Muscle of leg (tissue), 11 donors: ENCODE measurements around the gene NOXO1. TPM values are rescaled to one million over a fixed set of nuclear protein-coding genes. Genes with fewer than 3 reads are reported as not detected.
A peak's percentile ranks its signal among the peaks of the same experiment; 100 is the strongest.

Experiments
- DNase-seq: peaks from one replicate; pipeline ENCODE4 v3.0.0; 2013
- H3K27ac ChIP-seq: one replicate; pipeline ENCODE4 v1.5.1; 2013; ENCODE audit warnings: mild to moderate bottlenecking, low read length, control low read depth
- H3K27me3 ChIP-seq: one replicate; pipeline ENCODE4 v1.6.1; 2013; ENCODE audit warnings: low read length; ENCODE audit not compliant: control insufficient read depth, insufficient read depth
- H3K36me3 ChIP-seq: one replicate; pipeline ENCODE4 v1.6.1; 2013; ENCODE audit warnings: low read length; ENCODE audit not compliant: control insufficient read depth, insufficient read depth
- H3K4me1 ChIP-seq: one replicate; pipeline ENCODE4 v1.6.1; 2013; ENCODE audit warnings: low read length; ENCODE audit not compliant: control insufficient read depth, insufficient read depth
- H3K4me3 ChIP-seq: one replicate; pipeline ENCODE4 v1.5.1; 2013; ENCODE audit warnings: low read length, control low read depth
- H3K9me3 ChIP-seq: replicated peaks from 2 replicates; pipeline ENCODE4 v1.6.1; 2013; ENCODE audit warnings: low read depth, low read length; ENCODE audit not compliant: control insufficient read depth
- WGBS: methylation state at CpG from one replicate; pipeline ENCODE4 v1.1.5; 2013; ENCODE audit warnings: missing lambda C conversion rate; ENCODE audit not compliant: insufficient coverage; 5-methylcytosine and 5-hydroxymethylcytosine counted together
- polyA plus RNA-seq, 8 donors: library from polyadenylated mRNA; unstranded; fragments of 120-200 nt; gene quantifications; one replicate each; pipeline versions ENCODE4 v1.2.1 to v1.2.3, GENCODE V29; 2013; ENCODE audit warnings: inconsistent platforms in 1 of 8, low replicate concordance in 1 of 8; ENCODE audit not compliant: insufficient read length in 8 of 8, insufficient read depth in 1 of 8
- total RNA-seq: library from RNA; stranded (reverse); fragments of 120-200 nt; gene quantifications from one replicate; pipeline ENCODE4 v1.2.4, GENCODE V29; 2013

Gene NOXO1
- total and polyA plus RNA-seq, 9 donors: 0.29 to 1.7 (median 0.89) TPM

DNA sequence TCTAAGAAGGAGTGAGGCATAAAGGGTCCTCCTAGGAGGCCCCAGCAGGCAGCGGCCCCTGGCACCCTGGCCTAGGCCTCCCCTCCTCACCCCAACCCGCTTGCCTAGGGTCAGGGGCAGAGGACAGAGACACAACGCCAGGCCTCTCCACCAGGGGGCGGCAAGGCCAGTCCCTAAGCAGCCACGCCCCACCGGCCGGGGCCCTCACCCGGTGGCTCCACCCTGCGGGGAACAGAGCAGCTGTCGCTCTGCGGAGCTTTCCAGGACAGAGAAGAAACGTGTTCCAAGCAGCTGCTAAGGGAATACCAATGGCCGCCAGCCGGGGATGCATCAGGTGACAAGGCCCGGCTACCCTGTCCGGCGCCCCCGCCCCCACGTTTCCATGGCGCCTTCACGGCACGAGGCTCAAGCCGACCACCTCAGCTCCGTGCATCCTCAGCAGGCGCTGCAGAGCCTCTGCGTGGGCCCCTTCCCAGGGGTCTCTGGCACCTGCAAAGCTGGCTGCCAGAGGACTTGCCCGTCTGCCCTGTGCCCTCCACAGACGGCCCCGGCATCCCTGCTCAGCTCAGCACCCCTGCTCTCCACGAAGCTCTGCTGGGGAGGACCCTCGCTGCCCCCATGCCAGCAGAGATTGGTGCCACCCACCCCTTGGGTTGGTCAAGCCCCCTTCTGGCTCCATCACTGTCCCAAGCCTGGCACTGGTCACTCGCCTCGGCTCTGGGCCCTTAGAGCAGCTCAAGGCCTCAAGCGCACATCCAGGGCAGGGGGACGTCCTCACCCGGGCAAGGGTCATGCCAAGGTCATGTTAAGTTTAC, 22.8 kb upstream of the NOXO1 start:
- Histone ChIP-seq H3K27ac (peak overlapping the region; percentile 78), H3K4me3 (no peak overlapping the region)
- 19% methylated on average over 36 of the region's 36 CpGs for WGBS

DNA sequence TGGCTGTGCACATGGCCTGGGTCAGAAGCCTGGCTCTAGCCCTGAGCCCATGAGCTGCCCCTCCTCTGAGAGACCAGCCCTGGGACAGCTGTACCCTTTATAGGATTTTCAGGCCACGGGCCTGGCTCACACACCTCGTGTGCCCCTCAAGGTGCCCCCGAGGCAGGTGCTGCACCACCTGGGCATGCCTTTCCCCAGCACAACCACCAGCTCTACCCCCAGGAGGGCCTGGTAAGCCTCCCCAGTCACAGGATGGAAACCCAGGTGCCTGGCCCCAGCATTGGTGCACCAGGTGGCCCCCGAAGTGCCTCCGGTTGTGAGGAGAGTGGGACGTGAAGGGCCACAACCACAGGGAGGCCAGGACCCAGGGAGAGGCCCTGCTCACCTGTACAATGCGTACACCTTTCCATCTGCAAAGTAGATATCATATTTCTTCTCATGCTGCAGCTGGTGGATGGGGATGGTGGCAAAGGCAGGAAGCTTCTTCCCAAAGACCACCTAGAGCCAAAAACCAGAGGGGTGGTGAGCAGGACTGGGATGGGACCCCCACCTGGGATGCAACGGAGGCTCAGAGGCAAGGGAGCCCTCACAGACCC, 22.1 kb upstream of the NOXO1 start:
- Histone ChIP-seq H3K27ac (peak overlapping the region; percentile 67), H3K9me3 (no peaks in the 10 kb centered on the region), H3K4me1 (peaks cover 61% of the 10 kb centered on the region), H3K36me3 (peaks cover 65% of the 10 kb centered on the region), H3K4me3 (no peak overlapping the region), H3K27me3 (no peaks in the 10 kb centered on the region)
- 82% methylated on average over 6 of the region's 8 CpGs for WGBS
- no peak for DNase-seq

More for the DNA sequence above, 22.8 kb upstream of the NOXO1 start:
- Histone ChIP-seq H3K9me3 (no peaks in the 10 kb centered on the region), H3K27me3 (no peaks in the 10 kb centered on the region), H3K4me1 (peaks cover 68% of the 10 kb centered on the region), H3K36me3 (peaks cover 58% of the 10 kb centered on the region)
- peak; percentile 95 for DNase-seq

DNA sequence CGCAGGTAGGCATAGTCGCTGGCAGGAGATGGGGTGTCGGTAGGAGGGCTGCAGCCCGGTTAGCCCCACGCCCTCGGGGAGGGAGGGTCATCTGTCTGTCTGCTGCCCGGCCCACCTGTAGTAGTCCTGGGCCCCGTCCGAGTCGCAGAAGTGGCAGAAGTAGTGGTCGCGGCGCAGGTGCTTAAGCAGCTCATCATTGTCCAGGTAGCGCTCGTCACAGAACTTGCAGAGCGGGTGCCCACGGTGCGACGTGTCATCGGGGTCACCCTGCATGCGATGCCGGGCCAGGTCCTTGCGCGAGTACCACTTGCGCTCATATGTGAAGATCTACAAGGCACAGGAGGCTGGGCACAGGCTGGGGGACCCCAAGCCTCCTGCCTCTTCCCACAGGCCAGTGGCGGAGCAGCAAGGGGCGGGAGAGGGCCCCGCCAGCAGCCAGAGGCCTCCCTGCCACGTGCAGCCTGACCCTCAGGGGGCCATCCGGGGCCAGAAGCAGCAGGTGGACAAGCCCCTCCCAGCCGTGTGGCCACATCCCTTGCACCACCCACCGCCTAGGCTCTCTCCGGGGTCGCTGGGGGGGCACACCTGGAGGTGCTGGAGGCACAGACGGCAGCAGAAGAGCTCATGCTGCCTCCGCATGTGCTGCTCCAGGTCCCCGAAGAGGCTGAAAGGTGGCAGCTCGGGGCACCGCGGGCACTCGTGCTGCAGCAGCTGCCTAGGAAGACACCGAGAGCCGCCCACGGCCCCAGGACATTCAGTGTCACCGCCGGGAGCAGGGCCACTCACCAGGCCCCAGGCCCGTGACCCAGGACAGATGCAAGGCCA, 21.3 kb upstream of the NOXO1 start:
- Histone ChIP-seq H3K9me3 (no peaks in the 10 kb centered on the region), H3K4me3 (no peak overlapping the region), H3K36me3 (peaks cover 68% of the 10 kb centered on the region), H3K4me1 (peaks cover 54% of the 10 kb centered on the region), H3K27me3 (no peaks in the 10 kb centered on the region), H3K27ac (peak overlapping the region; percentile 35)
- no peak for DNase-seq
- WGBS: 92% methylated on average over 42 of the region's 47 CpGs

DNA sequence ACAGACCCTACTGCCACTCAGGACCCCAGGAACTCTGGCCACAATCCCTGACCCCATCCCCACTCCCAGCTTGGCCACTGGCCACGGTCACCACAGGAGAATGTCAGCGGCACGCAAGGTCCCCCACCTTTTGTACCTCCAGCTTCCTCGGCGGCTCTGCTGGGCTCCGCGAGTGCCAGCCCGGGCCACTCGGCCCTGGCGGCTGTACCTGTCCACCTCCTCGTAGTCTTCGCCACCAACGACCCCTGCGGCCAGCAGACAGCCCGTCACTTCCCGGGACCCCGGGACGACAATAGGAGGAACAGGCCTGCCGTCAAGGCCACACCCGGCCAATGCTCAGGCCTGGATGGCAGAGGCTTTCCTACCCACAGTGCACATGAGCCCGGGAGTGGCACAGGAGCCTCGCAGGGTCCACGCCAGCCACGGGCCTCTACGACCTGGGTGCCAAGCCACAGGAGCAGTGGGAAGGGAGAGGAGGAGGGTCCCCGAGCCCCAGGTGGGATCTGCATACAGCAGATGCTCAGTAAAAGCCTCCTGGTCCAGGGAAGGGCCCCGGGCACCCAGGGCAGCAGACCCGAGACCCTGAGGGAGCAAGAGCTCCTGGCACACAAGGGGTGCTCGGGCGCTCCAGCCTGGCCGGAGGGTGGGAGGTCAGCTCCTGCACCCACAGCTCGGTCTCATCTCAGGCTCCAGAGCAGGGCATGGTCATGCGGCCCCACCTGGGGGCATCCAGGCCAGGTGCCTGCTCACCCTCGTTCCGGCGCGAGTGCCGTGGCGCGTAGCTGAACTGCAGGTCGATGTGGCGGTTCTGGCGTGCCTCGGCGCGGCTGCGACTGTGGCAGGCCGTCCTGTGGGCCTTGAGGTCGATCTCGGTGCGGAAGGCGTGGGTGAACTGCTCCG, 20.4 kb upstream of the NOXO1 start:
- no peaks in the 10 kb centered on the region for H3K9me3 ChIP-seq
- H3K36me3 ChIP-seq: peaks cover 70% of the 10 kb centered on the region
- no peak overlapping the region for H3K4me3 ChIP-seq
- peaks cover 44% of the 10 kb centered on the region for H3K4me1 ChIP-seq
- no peak overlapping the region for H3K27ac ChIP-seq
- H3K27me3 ChIP-seq: no peaks in the 10 kb centered on the region
- DNase-seq: no peak
- 94% methylated on average over 51 of the region's 53 CpGs for WGBS

DNA sequence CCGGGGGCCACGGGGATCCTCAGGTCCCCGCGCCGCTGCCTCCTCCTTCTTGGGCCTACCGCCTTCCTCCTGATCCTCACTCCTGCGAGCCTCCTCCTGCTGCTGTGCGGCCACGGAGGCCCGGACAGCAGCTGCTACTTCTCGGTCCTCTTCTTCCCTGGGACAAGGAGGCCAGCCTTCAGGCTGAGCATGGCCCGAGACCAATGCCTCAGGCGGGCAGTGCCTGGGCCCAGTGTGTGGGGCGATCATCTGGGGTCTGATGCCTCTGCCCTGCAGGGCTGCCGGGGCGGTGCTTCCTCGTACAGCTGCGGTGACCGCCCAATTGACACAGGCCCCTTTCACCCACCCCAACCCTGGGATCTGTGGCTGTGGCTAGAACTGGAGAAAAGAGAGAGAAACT, 19.8 kb upstream of the NOXO1 start:
- no peak for DNase-seq
- H3K4me1 ChIP-seq: peaks cover 40% of the 10 kb centered on the region
- H3K36me3 ChIP-seq: peaks cover 72% of the 10 kb centered on the region
- 92% methylated on average over 14 of the region's 19 CpGs for WGBS
- H3K27ac ChIP-seq: no peak overlapping the region
- H3K4me3 ChIP-seq: no peak overlapping the region
- no peaks in the 10 kb centered on the region for H3K9me3 ChIP-seq
- H3K27me3 ChIP-seq: no peaks in the 10 kb centered on the region

DNA sequence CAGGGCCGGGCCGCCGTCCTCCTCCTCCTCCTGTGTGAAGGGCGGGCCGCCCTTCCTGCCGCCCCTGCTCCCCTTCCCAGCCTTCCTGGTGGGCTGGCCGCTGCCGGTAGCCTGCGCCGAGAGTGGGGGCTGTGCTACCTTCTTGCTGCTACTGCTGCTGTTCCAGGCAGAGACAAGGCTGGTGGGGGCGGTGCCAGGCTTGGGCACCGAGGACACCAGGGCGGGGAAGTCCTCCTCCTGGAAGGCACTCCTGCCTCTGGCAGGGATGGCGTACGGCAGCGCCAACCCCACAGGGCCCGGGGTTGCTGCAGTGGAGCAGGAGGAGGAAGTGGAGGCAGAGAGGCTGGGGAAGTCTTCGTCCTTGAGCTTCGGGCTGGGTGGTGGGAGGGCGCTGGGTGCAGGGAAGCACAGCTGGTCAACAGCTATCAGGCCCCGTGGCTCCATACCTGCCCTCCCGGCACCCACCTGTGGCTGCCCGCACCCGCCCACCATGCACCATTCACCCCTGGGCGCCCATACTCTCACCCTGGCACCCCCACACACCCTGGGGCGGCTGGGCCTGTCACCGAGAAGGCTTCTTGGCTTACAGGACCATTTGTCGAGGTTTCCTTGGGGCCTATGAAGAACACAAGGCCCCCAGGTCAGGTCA, 18.7 kb upstream of the NOXO1 start:
- H3K9me3 ChIP-seq: no peaks in the 10 kb centered on the region
- WGBS: 88% methylated on average over 20 of the region's 28 CpGs
- peaks cover 69% of the 10 kb centered on the region for H3K36me3 ChIP-seq
- H3K27me3 ChIP-seq: no peaks in the 10 kb centered on the region
- DNase-seq: no peak
- peaks cover 30% of the 10 kb centered on the region for H3K4me1 ChIP-seq
- H3K27ac ChIP-seq: no peak overlapping the region
- no peak overlapping the region for H3K4me3 ChIP-seq

DNA sequence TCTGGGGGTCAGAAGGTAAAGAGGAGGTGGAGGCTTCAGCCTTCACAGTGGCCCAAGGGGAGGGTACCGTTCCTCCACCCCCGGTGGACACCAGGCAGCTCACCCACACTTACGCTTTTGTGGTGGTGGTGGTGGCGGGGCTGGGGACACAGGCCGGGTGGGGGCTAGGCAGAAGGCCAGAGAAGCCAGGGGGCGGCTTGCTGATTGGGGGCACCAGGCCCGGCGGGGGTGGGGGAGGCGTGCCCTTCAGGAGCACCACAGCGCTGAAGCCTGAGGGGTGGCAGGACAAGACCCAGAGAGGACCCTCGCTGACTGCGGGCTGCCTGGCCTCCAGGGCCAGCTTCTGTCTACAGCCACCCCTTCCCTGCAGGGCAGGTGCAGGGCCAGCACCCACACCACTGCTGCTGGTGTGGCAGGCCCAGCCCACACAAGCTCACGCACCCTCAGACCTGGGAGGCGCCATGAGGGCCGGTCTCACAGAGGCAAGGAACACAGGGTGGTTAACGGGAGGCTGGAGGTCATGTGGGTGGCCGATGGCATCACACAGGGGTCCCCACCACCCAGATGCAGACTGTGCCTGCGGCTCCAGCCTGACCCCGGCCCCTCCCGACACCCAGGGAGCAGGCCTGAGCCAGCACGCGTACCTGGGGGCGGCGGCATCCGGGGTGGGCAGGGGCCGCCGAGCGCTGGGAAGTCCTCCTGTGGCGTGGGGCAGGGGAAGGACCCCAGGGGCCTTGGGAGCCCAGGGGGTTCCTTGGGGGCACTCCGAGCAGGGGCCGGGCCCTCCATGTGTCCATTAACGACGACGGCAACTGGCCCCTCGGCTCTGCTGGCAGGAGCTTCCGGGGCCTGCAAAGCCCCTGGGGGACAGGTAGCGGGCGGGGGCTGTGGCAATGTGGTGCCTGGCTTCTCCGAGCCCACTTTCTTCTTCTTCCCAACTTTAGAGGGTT, 17.9 kb upstream of the NOXO1 start:
- WGBS: 90% methylated on average over 39 of the region's 39 CpGs
- peaks cover 69% of the 10 kb centered on the region for H3K36me3 ChIP-seq
- DNase-seq: no peak
- no peak overlapping the region for H3K27ac ChIP-seq
- no peak overlapping the region for H3K4me3 ChIP-seq
- H3K9me3 ChIP-seq: no peaks in the 10 kb centered on the region
- no peaks in the 10 kb centered on the region for H3K27me3 ChIP-seq
- peaks cover 21% of the 10 kb centered on the region for H3K4me1 ChIP-seq

DNA sequence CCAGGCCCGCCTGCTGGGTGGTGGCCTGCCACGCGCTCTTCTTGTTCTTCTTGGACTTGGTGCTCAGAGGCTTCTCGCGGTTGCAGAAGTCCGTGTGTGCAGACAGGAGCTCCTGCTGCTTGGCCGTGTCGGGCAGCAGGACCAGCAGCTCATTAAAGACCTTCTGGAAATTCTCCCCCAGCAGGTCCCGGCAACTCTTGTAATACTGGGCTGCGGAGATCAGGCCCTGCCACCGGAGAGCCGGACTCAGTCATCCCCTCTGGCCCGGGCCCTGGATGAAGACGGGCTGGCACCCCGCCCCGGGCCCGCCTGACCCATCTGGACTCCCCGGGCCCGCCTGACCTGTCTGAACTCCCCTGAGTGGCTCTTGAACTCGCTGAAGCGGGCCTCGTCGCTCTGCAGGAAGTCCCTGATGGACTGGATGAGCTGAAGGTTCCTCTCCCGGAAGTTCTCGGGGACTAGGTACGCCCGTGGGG, 17.1 kb upstream of the NOXO1 start:
- no peak overlapping the region for H3K4me3 ChIP-seq
- H3K27ac ChIP-seq: no peak overlapping the region
- H3K27me3 ChIP-seq: no peaks in the 10 kb centered on the region
- H3K9me3 ChIP-seq: no peaks in the 10 kb centered on the region
- H3K36me3 ChIP-seq: peaks cover 67% of the 10 kb centered on the region
- 88% methylated on average over 23 of the region's 27 CpGs for WGBS
- H3K4me1 ChIP-seq: peaks cover 14% of the 10 kb centered on the region
- DNase-seq: no peak
